ENCODE results near the gene CASK.
A peak's percentile ranks its signal among the peaks of the same experiment; 100 is the strongest.

DNA sequence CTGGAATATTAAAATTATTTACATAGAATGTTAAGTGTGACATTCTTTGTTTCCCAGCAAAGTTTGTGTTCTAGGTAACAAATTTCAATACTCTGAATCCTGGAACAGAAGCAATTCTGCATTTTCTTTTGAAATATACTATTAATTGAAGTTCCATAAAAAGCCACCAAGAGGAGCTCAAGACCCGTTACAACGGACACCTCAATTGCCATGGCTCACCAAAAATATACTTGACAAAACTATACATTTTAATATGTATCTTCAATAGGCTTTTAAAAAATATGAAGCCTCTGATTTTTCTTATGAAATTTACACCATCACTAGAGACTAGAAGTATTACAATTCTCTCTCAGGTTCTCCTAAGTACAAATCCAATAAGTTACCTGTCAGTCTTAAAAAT is 364.8 kb downstream of the CASK start:
- TF ChIP-seq, protein P1, sequence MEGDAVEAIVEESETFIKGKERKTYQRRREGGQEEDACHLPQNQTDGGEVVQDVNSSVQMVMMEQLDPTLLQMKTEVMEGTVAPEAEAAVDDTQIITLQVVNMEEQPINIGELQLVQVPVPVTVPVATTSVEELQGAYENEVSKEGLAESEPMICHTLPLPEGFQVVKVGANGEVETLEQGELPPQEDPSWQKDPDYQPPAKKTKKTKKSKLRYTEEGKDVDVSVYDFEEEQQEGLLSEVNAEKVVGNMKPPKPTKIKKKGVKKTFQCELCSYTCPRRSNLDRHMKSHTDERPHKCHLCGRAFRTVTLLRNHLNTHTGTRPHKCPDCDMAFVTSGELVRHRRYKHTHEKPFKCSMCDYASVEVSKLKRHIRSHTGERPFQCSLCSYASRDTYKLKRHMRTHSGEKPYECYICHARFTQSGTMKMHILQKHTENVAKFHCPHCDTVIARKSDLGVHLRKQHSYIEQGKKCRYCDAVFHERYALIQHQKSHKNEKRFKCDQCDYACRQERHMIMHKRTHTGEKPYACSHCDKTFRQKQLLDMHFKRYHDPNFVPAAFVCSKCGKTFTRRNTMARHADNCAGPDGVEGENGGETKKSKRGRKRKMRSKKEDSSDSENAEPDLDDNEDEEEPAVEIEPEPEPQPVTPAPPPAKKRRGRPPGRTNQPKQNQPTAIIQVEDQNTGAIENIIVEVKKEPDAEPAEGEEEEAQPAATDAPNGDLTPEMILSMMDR (IDR thresholded peaks at IDR 0.05; ENCODE audit: low read length) = peak; percentile 49
- no peak for TF ChIP-seq EZH2 (IDR thresholded peaks at IDR 0.05; ENCODE audit: borderline replicate concordance, low read length)

Measured in OCI-LY1 (cell line).